Thoracic aorta (tissue), 2 donors: ENCODE measurements around the gene UBE2H. TPM values are rescaled to one million over a fixed set of nuclear protein-coding genes. Genes with fewer than 3 reads are reported as not detected.

Source experiments
- ATAC-seq: fragments of 150-250 bp; one replicate; pipeline ENCODE4 v1.8.0; 2017; ENCODE audit warnings: low read depth; ENCODE audit not compliant: insufficient number of reproducible peaks, low FRiP score
- DNase-seq: peaks from one replicate; pipeline ENCODE4 v3.0.0-alpha.2; 2020; ENCODE audit warnings: low spot score
- H3K27ac ChIP-seq, 2 donors: fragments of 200-600 bp; sonication (generic); 1 replicate in 1 of 2; 2 replicates in 1 of 2; pipeline ENCODE4 v1.5.1; 2016; ENCODE audit warnings: mild to moderate bottlenecking in 2 of 2, moderate library complexity in 2 of 2
- H3K27me3 ChIP-seq: fragments of 200-600 bp; sonication (generic); replicated peaks from 2 replicates; pipeline ENCODE4 v1.6.0; 2016; ENCODE audit warnings: mild to moderate bottlenecking; ENCODE audit not compliant: insufficient read depth
- H3K36me3 ChIP-seq: fragments of 200-600 bp; sonication (generic); one replicate; pipeline ENCODE4 v1.5.1; 2016
- H3K4me1 ChIP-seq, 2 donors: fragments of 200-600 bp; sonication (generic); 1 replicate in 1 of 2; 2 replicates in 1 of 2; pipeline versions ENCODE4 v1.5.1 to v1.6.0; 2016; ENCODE audit warnings: low read depth in 2 of 2, mild to moderate bottlenecking in 1 of 2; ENCODE audit not compliant: control insufficient read depth in 1 of 2
- H3K4me3 ChIP-seq: fragments of 200-600 bp; sonication (generic); 2 replicates; pipeline ENCODE4 v1.5.1; 2016; ENCODE audit warnings: mild to moderate bottlenecking
- H3K9me3 ChIP-seq: fragments of 200-600 bp; sonication (generic); 2 replicates; pipeline ENCODE4 v1.5.1; 2016
- CTCF ChIP-seq: fragments of 200-600 bp; sonication (generic); IDR thresholded peaks from one replicate; pipeline ENCODE4 v1.5.1; 2019; ENCODE audit warnings: antibody characterized with exemption
- total RNA-seq, 2 donors: library from RNA; depleted of rRNA; stranded (reverse); fragments of >200 nt; gene quantifications; one replicate each; pipeline versions ENCODE4 v1.1.0 to v1.2.3, GENCODE V29; 2016

Gene UBE2H
- total RNA-seq, 2 donors from 2014 or later, result 136 to 158 TPM

DNA sequence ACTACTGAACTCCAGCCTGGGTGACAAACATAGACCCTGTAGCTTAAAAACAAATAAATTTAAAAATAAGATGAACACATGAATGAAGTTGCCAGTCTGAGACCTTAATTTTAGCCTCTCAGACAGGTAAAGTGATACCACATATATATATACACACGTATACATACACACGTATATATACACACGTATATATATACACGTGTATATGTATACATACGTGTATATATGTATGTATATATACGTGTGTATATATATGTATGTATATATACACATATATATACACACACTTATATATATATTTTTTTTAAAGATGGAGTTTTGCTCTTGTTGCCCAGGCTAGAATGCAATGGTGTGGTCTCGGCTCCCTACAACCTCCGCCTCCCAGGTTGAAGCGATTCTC lies 62.7 kb downstream of the UBE2H start:
- Histone ChIP-seq H3K4me3 (no peak overlapping the region), H3K9me3 (no peaks in the 10 kb centered on the region), H3K4me1 (peaks cover 26 to 75% of the 10 kb centered on the region in 2 donors), H3K27me3 (no peaks in the 10 kb centered on the region), H3K36me3 (no peaks in the 10 kb centered on the region), H3K27ac (peak overlapping the region in 1 of 2 donors; percentile 35)
- DNase-seq (no peak), ATAC-seq (no peak)
- TF ChIP-seq CTCF, result no peak

- ATAC-seq, result no peak
- no peaks in the 10 kb centered on the region for H3K27me3 ChIP-seq
- H3K4me3 ChIP-seq, result no peak overlapping the region
- H3K9me3 ChIP-seq, result no peaks in the 10 kb centered on the region
- no peak for TF ChIP-seq CTCF
- peaks cover 26 to 75% of the 10 kb centered on the region in 2 donors for H3K4me1 ChIP-seq
- H3K36me3 ChIP-seq, result no peaks in the 10 kb centered on the region
- peak overlapping the region in 1 of 2 donors; percentile 35 for H3K27ac ChIP-seq
- DNase-seq, result no peak
Measured at GRCh38 chr7:129889133-129889844, 63.5 kb downstream of the UBE2H start.

DNA sequence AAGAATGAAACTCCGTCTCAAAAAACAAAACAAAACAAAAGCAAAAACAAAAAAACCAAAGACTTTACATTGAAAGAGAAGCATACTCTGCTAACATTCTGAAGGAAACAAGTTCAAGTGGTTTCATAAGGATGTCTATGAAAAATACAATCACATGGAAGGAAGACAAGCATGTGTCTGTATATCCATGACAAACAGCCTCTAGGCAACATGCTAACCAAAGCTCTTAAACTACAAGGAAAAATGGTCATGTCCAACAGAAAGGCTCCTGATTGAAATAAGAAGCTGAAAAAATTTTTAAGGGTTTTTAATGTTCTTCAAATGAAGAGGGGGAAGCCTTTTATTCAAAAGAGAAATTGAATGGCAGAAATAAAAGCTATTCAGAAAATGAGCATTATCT lies 64.9 kb downstream of the UBE2H start:
- no peak for TF ChIP-seq CTCF
- H3K27me3 ChIP-seq, result no peaks in the 10 kb centered on the region
- H3K4me1 ChIP-seq, result peaks cover 22 to 63% of the 10 kb centered on the region in 2 donors
- H3K36me3 ChIP-seq, result no peaks in the 10 kb centered on the region
- H3K27ac ChIP-seq, result peak overlapping the region in 1 of 2 donors; percentile 60
- no peak overlapping the region for H3K4me3 ChIP-seq
- DNase-seq, result no peak
- H3K9me3 ChIP-seq, result no peaks in the 10 kb centered on the region
- no peak for ATAC-seq

GRCh38 chr7:129886818-129887186 lies 66.0 kb downstream of the UBE2H start:
- Histone ChIP-seq H3K9me3 (no peaks in the 10 kb centered on the region), H3K27me3 (no peaks in the 10 kb centered on the region), H3K4me3 (no peak overlapping the region), H3K36me3 (no peaks in the 10 kb centered on the region), H3K4me1 (peaks cover 29 to 59% of the 10 kb centered on the region in 2 donors), H3K27ac (peak overlapping the region in 1 of 2 donors; percentile 60)
- ATAC-seq (no peak), DNase-seq (no peak)
- no peak for TF ChIP-seq CTCF

- peak overlapping the region; percentile 26 for H3K4me3 ChIP-seq
- H3K27ac ChIP-seq, result peak overlapping the region in 1 of 2 donors; percentile 60
- H3K9me3 ChIP-seq, result no peaks in the 10 kb centered on the region
- peaks cover 34 to 60% of the 10 kb centered on the region in 2 donors for H3K4me1 ChIP-seq
- no peaks in the 10 kb centered on the region for H3K36me3 ChIP-seq
- H3K27me3 ChIP-seq, result no peaks in the 10 kb centered on the region
- DNase-seq (no peak), ATAC-seq (no peak)
- TF ChIP-seq CTCF, result no peak
Measured at GRCh38 chr7:129886167-129886817, 66.5 kb downstream of the UBE2H start.
